ENCODE measurements around the gene IL6ST.
A peak's percentile ranks its signal among the peaks of the same experiment; 100 is the strongest.

GRCh38 chr5:55994495-55994997, at the start of gene IL6ST:
- TF ChIP-seq YY1 (IDR thresholded peaks at IDR 0.05; ENCODE audit: low read depth) (no peak), MAX (IDR thresholded peaks at IDR 0.05) (no peak; the same call in 1 of the 2 replicates), TEAD4 (IDR thresholded peaks at IDR 0.05) (0 out of 2 replicates have a peak, but pooled peaks have one; percentile 23), TAF1 (IDR thresholded peaks at IDR 0.05; ENCODE audit: low read depth) (no peak)

Measured in Ishikawa (cell line).